GM12878 (cell line): Measurements from ENCODE around the gene ARHGEF18. TPM values are rescaled to one million over a fixed set of nuclear protein-coding genes. Genes with fewer than 3 reads are reported as not detected.

Experiments
- ATF7 ChIP-seq: fragments of 450-650 bp; IDR thresholded peaks from 2 replicates; pipeline ENCODE4 v1.6.1; 2016; ENCODE audit warnings: low read depth, mild to moderate bottlenecking
- BCL3 ChIP-seq: IDR thresholded peaks from 2 replicates; pipeline ENCODE4 v1.6.1; 2011; ENCODE audit warnings: borderline replicate concordance, low read depth, mild to moderate bottlenecking, moderate library complexity, low read length; ENCODE audit not compliant: insufficient read depth, poor library complexity, severe bottlenecking
- CBX5 ChIP-seq: sonication (generic); IDR thresholded peaks from 2 replicates; pipeline ENCODE4 v1.6.1; 2016; ENCODE audit warnings: low read depth, moderate library complexity, mild to moderate bottlenecking, inconsistent platforms
- CEBPB ChIP-seq, 2 experiments: fragments of 150-350 bp in 1 of 2; IDR thresholded peaks; 2 replicates each; pipeline ENCODE4 v1.6.1; 2012 to 2014; ENCODE audit warnings: low read depth in 2 of 2, low read length in 2 of 2, borderline replicate concordance in 1 of 2, inconsistent platforms in 1 of 2
- ELK1 ChIP-seq: IDR thresholded peaks from 2 replicates; pipeline ENCODE4 v1.6.1; 2012; ENCODE audit warnings: low read depth, low read length, improper control_type of control experiment
- ETV6 ChIP-seq, 2 experiments: fragments of 450-650 bp in 1 of 2; IDR thresholded peaks in 1 of 2; conservative IDR thresholded peaks in 1 of 2; 2 replicates each; pipeline ENCODE4 v1.6.1; 2014; ENCODE audit warnings: antibody characterized with exemption in 1 of 2, borderline replicate concordance in 1 of 2, low read depth in 1 of 2, mild to moderate bottlenecking in 1 of 2, moderate library complexity in 1 of 2
- NFXL1 ChIP-seq: fragments of 450-650 bp; IDR thresholded peaks from 2 replicates; pipeline ENCODE4 v1.6.1; 2017; ENCODE audit warnings: antibody characterized with exemption, mild to moderate bottlenecking, borderline replicate concordance
- PAX8 ChIP-seq: fragments of 450-650 bp; IDR thresholded peaks from 2 replicates; pipeline ENCODE4 v1.6.1; 2017; ENCODE audit warnings: mild to moderate bottlenecking, moderate library complexity
- POLR2AphosphoS2 ChIP-seq: IDR thresholded peaks from 2 replicates; pipeline ENCODE4 v1.6.1; 2011; ENCODE audit warnings: low read depth, mild to moderate bottlenecking, low read length, improper control_type of control experiment, moderate library complexity
- RAD51 ChIP-seq: fragments of 450-650 bp; IDR thresholded peaks from 2 replicates; pipeline ENCODE4 v1.6.1; 2016; ENCODE audit warnings: moderate library complexity, mild to moderate bottlenecking, inconsistent platforms
- SMARCA5 ChIP-seq: fragments of 450-650 bp; IDR thresholded peaks from 2 replicates; pipeline ENCODE4 v1.6.1; 2017; ENCODE audit warnings: mild to moderate bottlenecking
- SUZ12 ChIP-seq: fragments of 200-600 bp; sonication (generic); IDR thresholded peaks from one replicate; pipeline ENCODE4 v1.6.1; 2018; ENCODE audit warnings: antibody characterized with exemption, mild to moderate bottlenecking; ENCODE audit not compliant: unreplicated experiment
- ZNF622 ChIP-seq: fragments of 450-650 bp; IDR thresholded peaks from 2 replicates; pipeline ENCODE4 v1.6.1; 2017; ENCODE audit warnings: mild to moderate bottlenecking, inconsistent platforms
- polyA plus RNA-seq, 11 experiments: library from polyadenylated mRNA; depleted of rRNA in 4 of 11; unstranded in 6 of 11; stranded (reverse) in 5 of 11; fragments of >200 nt; fragmentation: Nextera tagmentation in 4 of 11; fragmentation: Illumina TruSeq in 1 of 11; extraction: Ambion mirVana in 4 of 11; extraction: Trizol in 1 of 11; gene quantifications; 1 replicate in 1 of 11; 2 replicates in 10 of 11; pipeline versions ENCODE4 v1.2.1 to v1.2.3, GENCODE V29; 2011 to 2016; ENCODE audit warnings: inconsistent platforms in 2 of 11, missing spikeins in 2 of 11, low read depth in 1 of 11
- total RNA-seq, 4 experiments: library from RNA; depleted of rRNA in 3 of 4; stranded (reverse); fragments of >200 nt in 3 of 4; fragmentation: Illumina TruSeq in 1 of 4; extraction: Trizol in 1 of 4; gene quantifications; 2 replicates each; pipeline versions ENCODE4 v1.2.1 to v1.2.3, GENCODE V29; 2013 to 2021
- TF ChIP-seq, protein P1 (sequence below): fragments of 450-650 bp; IDR thresholded peaks from 2 replicates; pipeline ENCODE4 v1.6.1; 2018; ENCODE audit warnings: mild to moderate bottlenecking, low read depth, moderate library complexity; ENCODE audit not compliant: partially characterized antibody
- TF ChIP-seq, protein P2 (sequence below): fragments of 450-650 bp; IDR thresholded peaks from 2 replicates; pipeline ENCODE4 v1.6.1; 2014; ENCODE audit warnings: mild to moderate bottlenecking
- TF ChIP-seq, protein P3 (sequence below): IDR thresholded peaks from 2 replicates; pipeline ENCODE4 v1.6.1; 2011; ENCODE audit warnings: mild to moderate bottlenecking, low read depth, low read length, moderate library complexity; ENCODE audit not compliant: insufficient replicate concordance

ARHGEF18 gene
- total and polyA plus RNA-seq, 10 of the 15 experiments (the other 5 are each of a cell fraction or from before 2014, with no cell fraction given): 0.31 to 32.3 (median 13.4) TPM

DNA sequence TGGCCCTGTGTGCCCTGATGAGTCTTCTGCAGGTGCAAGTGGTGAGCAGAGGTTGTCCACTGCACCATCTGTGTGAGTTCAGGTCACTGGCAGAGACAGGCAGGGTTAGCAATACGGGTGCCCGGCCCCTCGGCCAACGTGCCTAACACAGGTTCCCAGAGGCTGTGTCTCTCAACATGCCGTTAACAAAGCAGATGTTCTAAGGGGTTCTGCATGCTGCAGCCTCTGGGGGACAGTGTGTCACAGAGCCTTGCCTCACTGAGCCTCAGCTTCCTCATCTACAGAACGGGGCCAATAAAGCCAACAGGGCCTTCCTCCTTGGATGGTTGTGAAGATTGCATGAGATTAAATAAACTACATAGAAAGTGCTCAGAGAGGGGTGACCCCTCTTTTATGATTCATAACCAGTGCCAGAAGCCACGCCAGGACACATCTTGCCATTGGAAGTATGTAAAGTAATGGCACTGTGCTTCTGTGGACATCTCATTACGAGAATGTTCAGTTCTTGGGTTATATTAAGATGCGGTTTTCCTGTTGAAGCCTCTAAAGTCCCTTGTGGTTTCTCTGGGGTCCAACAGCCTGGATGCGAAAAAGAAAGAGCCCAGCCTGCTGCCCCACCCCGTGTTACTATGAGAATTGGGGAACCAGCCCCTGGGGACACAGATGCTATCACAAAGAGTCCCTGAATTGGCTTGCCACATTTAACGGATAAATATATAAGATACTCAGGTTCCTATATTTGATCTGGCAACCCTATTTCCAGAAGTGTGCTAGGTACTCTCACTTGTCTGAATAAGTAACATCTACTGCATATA, 11.2 kb upstream of the ARHGEF18 start (continued):
- TF ChIP-seq RAD51: no peak
- TF ChIP-seq, protein P1, sequence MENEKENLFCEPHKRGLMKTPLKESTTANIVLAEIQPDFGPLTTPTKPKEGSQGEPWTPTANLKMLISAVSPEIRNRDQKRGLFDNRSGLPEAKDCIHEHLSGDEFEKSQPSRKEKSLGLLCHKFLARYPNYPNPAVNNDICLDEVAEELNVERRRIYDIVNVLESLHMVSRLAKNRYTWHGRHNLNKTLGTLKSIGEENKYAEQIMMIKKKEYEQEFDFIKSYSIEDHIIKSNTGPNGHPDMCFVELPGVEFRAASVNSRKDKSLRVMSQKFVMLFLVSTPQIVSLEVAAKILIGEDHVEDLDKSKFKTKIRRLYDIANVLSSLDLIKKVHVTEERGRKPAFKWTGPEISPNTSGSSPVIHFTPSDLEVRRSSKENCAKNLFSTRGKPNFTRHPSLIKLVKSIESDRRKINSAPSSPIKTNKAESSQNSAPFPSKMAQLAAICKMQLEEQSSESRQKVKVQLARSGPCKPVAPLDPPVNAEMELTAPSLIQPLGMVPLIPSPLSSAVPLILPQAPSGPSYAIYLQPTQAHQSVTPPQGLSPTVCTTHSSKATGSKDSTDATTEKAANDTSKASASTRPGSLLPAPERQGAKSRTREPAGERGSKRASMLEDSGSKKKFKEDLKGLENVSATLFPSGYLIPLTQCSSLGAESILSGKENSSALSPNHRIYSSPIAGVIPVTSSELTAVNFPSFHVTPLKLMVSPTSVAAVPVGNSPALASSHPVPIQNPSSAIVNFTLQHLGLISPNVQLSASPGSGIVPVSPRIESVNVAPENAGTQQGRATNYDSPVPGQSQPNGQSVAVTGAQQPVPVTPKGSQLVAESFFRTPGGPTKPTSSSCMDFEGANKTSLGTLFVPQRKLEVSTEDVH: peak; percentile 75
- TF ChIP-seq PAX8: no peak
- peak in 1 of 2 experiments; percentile 86; a peak in 2 of 4 replicates for TF ChIP-seq ETV6 (conservative IDR thresholded peaks at IDR 0.05 in 1 of 2, IDR thresholded peaks at IDR 0.05 in 1 of 2; ENCODE audit: borderline replicate concordance in 1 of 2, low read depth in 1 of 2)
- peak; percentile 35; the same call in 1 of the 2 replicates for TF ChIP-seq POLR2AphosphoS2
- TF ChIP-seq BCL3: peak; percentile 99
- TF ChIP-seq SUZ12: no peak
- peak; percentile 92 for TF ChIP-seq SMARCA5
- TF ChIP-seq ELK1: no peak
- no peak for TF ChIP-seq NFXL1
- peak; percentile 90 for TF ChIP-seq ATF7
- TF ChIP-seq CBX5: no peak
- TF ChIP-seq, protein P2, sequence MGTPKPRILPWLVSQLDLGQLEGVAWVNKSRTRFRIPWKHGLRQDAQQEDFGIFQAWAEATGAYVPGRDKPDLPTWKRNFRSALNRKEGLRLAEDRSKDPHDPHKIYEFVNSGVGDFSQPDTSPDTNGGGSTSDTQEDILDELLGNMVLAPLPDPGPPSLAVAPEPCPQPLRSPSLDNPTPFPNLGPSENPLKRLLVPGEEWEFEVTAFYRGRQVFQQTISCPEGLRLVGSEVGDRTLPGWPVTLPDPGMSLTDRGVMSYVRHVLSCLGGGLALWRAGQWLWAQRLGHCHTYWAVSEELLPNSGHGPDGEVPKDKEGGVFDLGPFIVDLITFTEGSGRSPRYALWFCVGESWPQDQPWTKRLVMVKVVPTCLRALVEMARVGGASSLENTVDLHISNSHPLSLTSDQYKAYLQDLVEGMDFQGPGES: no peak
- TF ChIP-seq, protein P3, sequence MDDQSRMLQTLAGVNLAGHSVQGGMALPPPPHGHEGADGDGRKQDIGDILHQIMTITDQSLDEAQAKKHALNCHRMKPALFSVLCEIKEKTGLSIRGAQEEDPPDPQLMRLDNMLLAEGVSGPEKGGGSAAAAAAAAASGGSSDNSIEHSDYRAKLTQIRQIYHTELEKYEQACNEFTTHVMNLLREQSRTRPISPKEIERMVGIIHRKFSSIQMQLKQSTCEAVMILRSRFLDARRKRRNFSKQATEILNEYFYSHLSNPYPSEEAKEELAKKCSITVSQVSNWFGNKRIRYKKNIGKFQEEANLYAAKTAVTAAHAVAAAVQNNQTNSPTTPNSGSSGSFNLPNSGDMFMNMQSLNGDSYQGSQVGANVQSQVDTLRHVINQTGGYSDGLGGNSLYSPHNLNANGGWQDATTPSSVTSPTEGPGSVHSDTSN: no peak
- peak in 1 of 2 experiments; percentile 71; a peak in 1 of 4 replicates for TF ChIP-seq CEBPB (IDR thresholded peaks at IDR 0.05; ENCODE audit: borderline replicate concordance in 1 of 2, low read depth in 2 of 2, low read length in 2 of 2)
- TF ChIP-seq ZNF622: no peak
